GM10266 (cell line): ENCODE results near the gene ADAM12.

Source experiments
- DNase-seq: peaks from one replicate; pipeline ENCODE4 v3.0.0; 2012; ENCODE audit errors: extremely low spot score
- CTCF ChIP-seq: IDR thresholded peaks from 2 replicates; pipeline ENCODE4 v1.5.1; 2012; ENCODE audit warnings: mild to moderate bottlenecking, low read depth; ENCODE audit not compliant: control insufficient read depth, insufficient read depth; ENCODE audit errors: missing control alignments

ADAM12 gene, protein sequence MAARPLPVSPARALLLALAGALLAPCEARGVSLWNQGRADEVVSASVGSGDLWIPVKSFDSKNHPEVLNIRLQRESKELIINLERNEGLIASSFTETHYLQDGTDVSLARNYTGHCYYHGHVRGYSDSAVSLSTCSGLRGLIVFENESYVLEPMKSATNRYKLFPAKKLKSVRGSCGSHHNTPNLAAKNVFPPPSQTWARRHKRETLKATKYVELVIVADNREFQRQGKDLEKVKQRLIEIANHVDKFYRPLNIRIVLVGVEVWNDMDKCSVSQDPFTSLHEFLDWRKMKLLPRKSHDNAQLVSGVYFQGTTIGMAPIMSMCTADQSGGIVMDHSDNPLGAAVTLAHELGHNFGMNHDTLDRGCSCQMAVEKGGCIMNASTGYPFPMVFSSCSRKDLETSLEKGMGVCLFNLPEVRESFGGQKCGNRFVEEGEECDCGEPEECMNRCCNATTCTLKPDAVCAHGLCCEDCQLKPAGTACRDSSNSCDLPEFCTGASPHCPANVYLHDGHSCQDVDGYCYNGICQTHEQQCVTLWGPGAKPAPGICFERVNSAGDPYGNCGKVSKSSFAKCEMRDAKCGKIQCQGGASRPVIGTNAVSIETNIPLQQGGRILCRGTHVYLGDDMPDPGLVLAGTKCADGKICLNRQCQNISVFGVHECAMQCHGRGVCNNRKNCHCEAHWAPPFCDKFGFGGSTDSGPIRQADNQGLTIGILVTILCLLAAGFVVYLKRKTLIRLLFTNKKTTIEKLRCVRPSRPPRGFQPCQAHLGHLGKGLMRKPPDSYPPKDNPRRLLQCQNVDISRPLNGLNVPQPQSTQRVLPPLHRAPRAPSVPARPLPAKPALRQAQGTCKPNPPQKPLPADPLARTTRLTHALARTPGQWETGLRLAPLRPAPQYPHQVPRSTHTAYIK

GRCh38 chr10:126387931-126388911 is at the start of gene ADAM12:
TSS of gene ADAM12 (minus strand) at chr10:126388477. CDS start at chr10:126388145, 332 bp downstream.
- no peak for TF ChIP-seq CTCF
- DNase-seq, result no peak

GRCh38 chr10:126437635-126438406 is 49.5 kb upstream of the ADAM12 start:
- DNase-seq, result no peak

DNA sequence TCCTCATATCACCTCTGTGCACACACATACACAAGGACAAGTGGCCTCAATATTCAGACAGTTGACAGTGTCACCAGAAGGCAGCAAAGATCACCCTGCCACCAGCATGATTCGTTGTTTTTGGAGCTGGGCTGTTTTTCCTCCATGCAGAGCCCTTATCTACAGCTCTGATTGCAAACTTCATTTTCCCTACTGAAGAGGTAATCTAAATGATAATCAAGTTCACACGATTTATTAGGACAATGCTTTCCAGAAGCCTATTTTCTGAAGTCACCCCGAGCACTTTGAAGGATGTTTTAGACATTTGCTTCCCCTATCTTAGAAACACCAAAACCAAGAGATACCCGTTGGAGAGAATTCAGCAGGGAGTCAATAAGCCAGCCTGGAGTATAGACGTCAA is 46.0 kb upstream of the ADAM12 start:
- TF ChIP-seq CTCF, result no peak
- DNase-seq, result no peak

More at GRCh38 chr10:126437635-126438406, 49.5 kb upstream of the ADAM12 start:
- no peak for TF ChIP-seq CTCF

DNA sequence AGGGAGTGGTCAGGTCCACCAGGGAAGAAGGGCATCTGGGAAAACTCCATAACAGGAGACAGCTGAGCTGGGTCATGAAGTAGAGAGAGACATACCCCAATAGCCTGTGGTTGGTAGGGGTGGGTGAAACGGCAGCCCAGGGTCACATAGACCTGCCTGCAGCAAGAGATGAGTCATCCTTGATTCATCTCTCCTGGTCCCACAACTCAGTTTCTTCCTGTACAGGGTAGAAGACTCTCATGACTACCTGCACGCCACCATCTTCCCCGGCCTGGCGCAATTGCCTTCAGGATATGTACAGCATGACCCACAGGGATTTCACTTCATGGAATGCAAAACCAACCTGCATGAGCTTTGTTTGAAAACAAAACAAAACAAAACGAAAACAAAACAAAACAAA is 45.1 kb upstream of the ADAM12 start:
- no peak for TF ChIP-seq CTCF
- DNase-seq, result no peak

GRCh38 chr10:126432507-126432906 is 44.2 kb upstream of the ADAM12 start:
- DNase-seq, result no peak
- TF ChIP-seq CTCF, result no peak

- DNase-seq, result no peak
- no peak for TF ChIP-seq CTCF
Measured at GRCh38 chr10:126431816-126432215, 43.5 kb upstream of the ADAM12 start.
